Activated CD4-positive, alpha-beta T cell treated with anti-CD3 and anti-CD28 coated beads for 36 hours (primary cell): Measurements from ENCODE around the gene GAB3. TPM values are rescaled to one million over a fixed set of nuclear protein-coding genes. Genes with fewer than 3 reads are reported as not detected.
"Not testable (repeated sequence)": the region's sequence is repeated elsewhere in the genome, so short reads cannot be mapped to it uniquely, and the experiment has no call there.

Experiments
- ATAC-seq: fragments of 200-7000 bp; cut with Tn5 transposase; one replicate; pipeline ENCODE4 v1.10.0; 2021; ENCODE audit warnings: mild to moderate bottlenecking, moderate library complexity
- CTCF ChIA-PET: fragments of 350-600 bp; sonication (Branson Sonifier 250); formaldehyde crosslinking; loops from one replicate; lab custom pipeline; 2021; ENCODE audit warnings: antibody characterized with exemption; lab: Charles Lee
- POLR2A ChIA-PET: fragments of 350-600 bp; sonication (Branson Sonifier 250); formaldehyde crosslinking; loops from one replicate; lab custom pipeline; 2021; ENCODE audit warnings: antibody characterized with exemption, inconsistent platforms; lab: Charles Lee
- DNase-seq: peaks from one replicate; pipeline ENCODE4 v3.0.0-alpha.2; 2020
- H3K27ac Mint-ChIP-seq: one replicate; pipeline ENCODE4 v1.8.0; 2021; ENCODE audit warnings: mixed read lengths
- H3K27me3 Mint-ChIP-seq: one replicate; pipeline ENCODE4 v1.8.0; 2021; ENCODE audit warnings: mixed read lengths
- H3K36me3 Mint-ChIP-seq: one replicate; pipeline ENCODE4 v1.8.0; 2021; ENCODE audit warnings: low read depth, mixed read lengths
- H3K4me1 Mint-ChIP-seq: one replicate; pipeline ENCODE4 v1.8.0; 2021; ENCODE audit warnings: mixed read lengths
- H3K4me3 Mint-ChIP-seq: one replicate; pipeline ENCODE4 v1.8.0; 2021; ENCODE audit warnings: mild to moderate bottlenecking, moderate library complexity, mixed read lengths
- H3K9me3 Mint-ChIP-seq: one replicate; pipeline ENCODE4 v1.8.0; 2021; ENCODE audit warnings: low read depth, mixed read lengths
- intact Hi-C, 2 experiments: fragments of 100-400 bp; cut with DNase I in 1 of 2; cut with micrococcal nuclease in 1 of 2; formaldehyde crosslinking; loops; one replicate each; pipeline versions ENCODE4 v1.14.2 to v1.15.1; 2022 to 2024; cut with DNase I, micrococcal nuclease
- total RNA-seq, 2 experiments: library from RNA; stranded (reverse); gene quantifications; one replicate each; pipeline ENCODE4 v1.2.3, GENCODE V29; 2021

The GAB3 gene
- total RNA-seq, 2 experiments from 2014 or later: 2.1 to 2.9 TPM

DNA sequence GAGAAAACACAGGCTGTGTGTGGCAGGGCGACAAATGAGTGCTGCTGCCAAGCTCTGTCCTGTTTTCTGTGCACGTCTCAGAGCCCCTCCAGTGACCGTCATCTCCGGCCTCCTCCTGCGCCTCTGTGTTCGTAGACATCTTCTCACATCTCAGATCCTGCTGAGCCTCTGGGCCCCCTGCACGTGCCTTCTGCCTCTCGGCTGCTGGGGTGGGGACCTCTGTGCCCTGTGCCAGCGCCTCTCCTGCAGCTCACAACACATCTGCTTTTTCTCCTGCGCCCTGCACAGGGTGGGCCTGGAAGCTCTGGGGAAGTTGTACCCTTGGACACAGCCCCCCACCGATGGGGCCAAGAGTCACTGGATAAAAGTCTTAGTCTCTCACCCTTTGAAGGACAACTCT lies 95.1 kb downstream of the GAB3 start:
- Mint-ChIP-seq H3K27me3 (no peaks in the 10 kb centered on the region), H3K4me3 (no peak overlapping the region), H3K9me3 (no peaks in the 10 kb centered on the region), H3K27ac (no peak overlapping the region), H3K36me3 (no peaks in the 10 kb centered on the region), H3K4me1 (no peaks in the 10 kb centered on the region)
- ChIA-PET CTCF (no interaction called here), POLR2A (no interaction called here)
- intact Hi-C loops: no loop called here
- no peak for ATAC-seq
- DNase-seq: no peak

DNA sequence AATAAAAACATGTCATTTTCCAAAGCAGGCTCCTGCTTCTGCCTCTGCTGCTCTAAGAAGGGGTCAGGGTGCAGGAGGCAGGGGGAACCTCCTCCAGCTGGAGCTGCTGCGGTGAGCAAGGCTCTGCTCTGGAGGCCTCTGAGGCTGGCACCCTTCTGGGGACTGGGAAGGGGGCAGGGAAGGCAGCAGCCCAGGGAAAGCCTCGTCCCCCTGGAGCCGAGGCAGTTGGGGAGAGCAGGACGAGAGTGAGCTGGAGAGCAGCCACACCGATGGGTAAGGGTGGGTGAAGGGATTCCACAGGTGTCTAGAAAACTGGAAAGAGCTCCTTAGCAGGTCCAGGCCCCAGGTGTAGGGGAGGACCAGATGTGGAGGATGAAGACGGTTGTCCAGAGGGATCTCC lies 95.5 kb downstream of the GAB3 start:
- no peaks in the 10 kb centered on the region for H3K9me3 Mint-ChIP-seq
- H3K36me3 Mint-ChIP-seq: no peaks in the 10 kb centered on the region
- POLR2A ChIA-PET: no interaction called here

DNA sequence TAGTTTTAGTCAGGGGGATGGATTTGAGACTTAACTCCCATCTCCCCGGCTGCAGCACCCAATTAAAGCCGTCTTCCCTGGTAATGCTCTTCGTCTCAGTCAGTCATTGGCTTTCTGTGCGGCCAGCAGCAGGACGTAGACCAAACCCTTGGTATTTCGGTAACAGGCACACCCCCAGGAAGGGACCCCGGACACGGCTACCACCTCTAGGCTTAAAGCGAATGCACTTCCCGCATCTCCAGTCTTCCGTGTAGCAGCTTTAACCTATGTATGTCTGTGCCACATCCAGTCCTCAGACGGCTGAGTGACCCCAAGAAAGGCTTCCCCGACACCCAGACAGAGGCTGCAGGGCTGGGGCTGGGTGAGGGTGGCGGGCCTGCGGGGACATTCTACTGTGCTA lies 96.0 kb downstream of the GAB3 start:
- ChIA-PET CTCF (no interaction called here), POLR2A (no interaction called here)
- Mint-ChIP-seq H3K36me3 (no peaks in the 10 kb centered on the region), H3K27me3 (no peaks in the 10 kb centered on the region), H3K4me1 (no peaks in the 10 kb centered on the region), H3K27ac (no peak overlapping the region), H3K9me3 (no peaks in the 10 kb centered on the region), H3K4me3 (no peak overlapping the region)
- no peak for ATAC-seq
- DNase-seq: no peak
- intact Hi-C loops: no loop called here

More for the DNA sequence above, 95.5 kb downstream of the GAB3 start:
- intact Hi-C loops: no loop called here
- no peaks in the 10 kb centered on the region for H3K4me1 Mint-ChIP-seq
- no peak for ATAC-seq
- CTCF ChIA-PET: no interaction called here
- H3K27ac Mint-ChIP-seq: no peak overlapping the region
- no peak for DNase-seq
- no peaks in the 10 kb centered on the region for H3K27me3 Mint-ChIP-seq
- H3K4me3 Mint-ChIP-seq: no peak overlapping the region

DNA sequence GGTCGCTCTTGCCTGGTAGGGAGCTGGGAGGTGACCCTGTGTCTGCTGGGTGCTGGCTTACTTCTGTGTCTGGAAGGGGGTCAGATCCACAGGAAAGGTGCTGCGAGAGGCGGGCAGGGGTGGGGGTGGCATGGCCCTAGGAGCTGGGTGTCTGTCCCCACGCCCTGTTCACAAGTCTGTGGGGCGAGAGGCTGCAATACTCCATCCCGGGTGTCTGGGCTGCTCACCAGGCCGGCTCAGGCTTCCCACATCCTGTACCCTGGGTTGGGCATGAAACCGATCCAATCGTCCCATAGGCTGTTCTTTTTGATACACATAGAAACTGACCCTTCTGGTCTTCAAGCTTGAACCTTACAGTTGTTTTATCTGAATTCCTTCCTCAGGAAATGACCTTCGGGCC lies 96.5 kb downstream of the GAB3 start:
- Mint-ChIP-seq H3K27me3 (no peaks in the 10 kb centered on the region), H3K4me1 (no peaks in the 10 kb centered on the region), H3K36me3 (no peaks in the 10 kb centered on the region), H3K27ac (no peak overlapping the region), H3K4me3 (no peak overlapping the region), H3K9me3 (no peaks in the 10 kb centered on the region)
- no peak for ATAC-seq
- POLR2A ChIA-PET: no interaction called here
- intact Hi-C loops: no loop called here
- CTCF ChIA-PET: no interaction called here
- DNase-seq: no peak

DNA sequence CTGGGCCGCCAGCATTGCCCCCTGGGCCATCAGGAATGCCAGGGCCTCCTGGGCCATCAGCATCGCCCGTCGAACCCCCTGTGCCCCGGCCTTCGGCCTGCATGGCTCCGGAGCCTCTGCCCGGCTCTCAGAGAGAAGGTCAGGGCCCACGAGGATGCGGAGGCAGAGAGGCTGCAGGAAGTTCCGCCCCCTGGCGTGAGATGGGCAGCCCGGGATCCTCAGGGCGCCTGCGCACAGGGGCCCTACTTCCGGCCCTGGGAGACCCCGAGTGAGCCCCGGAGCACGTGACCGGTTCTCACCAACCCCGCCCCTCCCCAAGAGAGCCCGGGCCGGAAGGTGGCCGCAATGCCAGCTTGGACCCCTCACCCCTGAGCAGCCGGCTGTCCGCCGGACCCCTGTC lies 97.5 kb downstream of the GAB3 start, which contains the start of gene CTAG2:
Gene CTAG2, minus strand, starts transcription at position 167 of the 400 bp plus-strand sequence. Its CDS starts 64 bp downstream, at position 103.
- H3K27ac Mint-ChIP-seq, H3K36me3 Mint-ChIP-seq, H3K27me3 Mint-ChIP-seq, ATAC-seq, H3K9me3 Mint-ChIP-seq, intact Hi-C loops, POLR2A ChIA-PET, H3K4me3 Mint-ChIP-seq, H3K4me1 Mint-ChIP-seq, DNase-seq, CTCF ChIA-PET: not testable (repeated sequence)

DNA sequence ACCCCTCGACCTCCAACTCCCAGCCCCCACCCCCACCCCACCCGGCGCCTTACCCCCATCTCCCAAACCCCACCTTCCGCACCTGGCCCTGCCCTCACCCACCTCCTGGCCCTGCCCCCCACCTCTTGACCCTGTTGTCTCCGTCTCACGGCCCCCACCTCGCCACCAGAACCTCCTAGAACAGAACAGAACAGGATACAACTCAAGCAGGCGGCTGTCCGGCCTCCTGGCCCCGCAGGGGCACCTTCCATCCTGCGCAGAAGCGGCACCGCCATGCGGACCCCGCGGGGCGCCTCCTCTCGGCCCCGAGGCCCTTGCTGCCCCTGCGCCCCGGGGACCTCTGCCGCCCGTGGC lies 97.9 kb downstream of the GAB3 start:
- DNase-seq (no peak), ATAC-seq (no peak)
- no peak overlapping the region for H3K4me3 Mint-ChIP-seq
- H3K36me3 Mint-ChIP-seq: no peaks in the 10 kb centered on the region
- no peaks in the 10 kb centered on the region for H3K27me3 Mint-ChIP-seq
- CTCF ChIA-PET: no interaction called here
- POLR2A ChIA-PET: no interaction called here
- H3K4me1 Mint-ChIP-seq: no peaks in the 10 kb centered on the region
- H3K27ac Mint-ChIP-seq: no peak overlapping the region
- no peaks in the 10 kb centered on the region for H3K9me3 Mint-ChIP-seq
- intact Hi-C loops: no loop called here

DNA sequence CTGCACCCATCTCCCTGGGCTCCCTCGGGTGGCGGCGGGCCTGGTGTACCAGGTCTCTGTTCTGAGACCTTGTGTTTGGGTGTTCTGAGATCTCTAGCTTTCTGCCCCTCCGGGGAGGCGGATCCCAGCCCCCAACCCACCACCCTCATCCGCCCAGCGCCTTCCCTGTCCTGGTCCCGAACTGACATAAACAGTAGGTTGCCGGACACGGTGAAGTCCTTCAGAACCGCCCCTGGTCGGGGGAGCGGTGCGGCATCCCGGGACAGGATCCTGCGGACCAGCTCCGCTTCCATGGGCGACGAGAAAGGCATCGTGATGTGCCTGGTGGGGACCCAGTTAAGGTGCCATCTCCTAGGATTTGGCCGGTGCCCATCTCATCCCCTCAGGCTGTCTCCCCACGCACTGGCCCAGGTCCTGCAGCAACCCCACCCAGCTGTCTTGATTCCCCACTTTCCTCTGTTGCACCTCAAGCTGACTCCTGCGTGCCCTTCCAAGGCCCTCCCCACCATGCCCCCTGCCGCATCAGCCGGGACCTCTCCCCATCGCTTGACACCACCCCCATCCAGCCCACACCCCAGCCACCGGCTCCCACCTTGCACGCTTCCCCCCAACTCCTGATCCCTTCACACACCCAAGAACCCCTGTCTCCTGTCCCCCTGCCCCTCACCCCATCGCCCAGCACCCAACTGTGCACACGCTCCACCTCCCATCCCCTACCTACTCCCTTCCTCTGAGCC lies 98.4 kb downstream of the GAB3 start:
- H3K36me3 Mint-ChIP-seq: no peaks in the 10 kb centered on the region
- ChIA-PET POLR2A (no interaction called here), CTCF (no interaction called here)
- ATAC-seq (no peak), DNase-seq (no peak)
- H3K27ac Mint-ChIP-seq: no peak overlapping the region
- intact Hi-C loops: no loop called here
- H3K9me3 Mint-ChIP-seq: no peaks in the 10 kb centered on the region
- H3K4me3 Mint-ChIP-seq: no peak overlapping the region
- no peaks in the 10 kb centered on the region for H3K4me1 Mint-ChIP-seq
- H3K27me3 Mint-ChIP-seq: no peaks in the 10 kb centered on the region

DNA sequence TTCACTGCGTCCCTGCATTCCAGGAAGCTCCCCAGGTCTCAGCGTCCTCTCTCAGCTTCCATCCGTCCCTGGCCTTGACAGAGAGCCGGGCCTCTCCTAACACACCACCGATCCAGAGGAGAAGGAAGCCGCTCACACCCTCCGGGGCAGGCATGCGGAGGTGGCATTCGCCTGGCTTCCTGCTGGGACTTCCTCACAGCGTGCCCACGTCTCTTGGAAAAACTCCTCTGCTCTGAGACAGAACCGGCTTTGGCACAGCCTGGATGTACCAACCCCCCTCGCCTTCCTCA lies 100.7 kb downstream of the GAB3 start:
- Mint-ChIP-seq H3K9me3 (no peaks in the 10 kb centered on the region), H3K36me3 (no peaks in the 10 kb centered on the region)
- ATAC-seq: no peak

DNA sequence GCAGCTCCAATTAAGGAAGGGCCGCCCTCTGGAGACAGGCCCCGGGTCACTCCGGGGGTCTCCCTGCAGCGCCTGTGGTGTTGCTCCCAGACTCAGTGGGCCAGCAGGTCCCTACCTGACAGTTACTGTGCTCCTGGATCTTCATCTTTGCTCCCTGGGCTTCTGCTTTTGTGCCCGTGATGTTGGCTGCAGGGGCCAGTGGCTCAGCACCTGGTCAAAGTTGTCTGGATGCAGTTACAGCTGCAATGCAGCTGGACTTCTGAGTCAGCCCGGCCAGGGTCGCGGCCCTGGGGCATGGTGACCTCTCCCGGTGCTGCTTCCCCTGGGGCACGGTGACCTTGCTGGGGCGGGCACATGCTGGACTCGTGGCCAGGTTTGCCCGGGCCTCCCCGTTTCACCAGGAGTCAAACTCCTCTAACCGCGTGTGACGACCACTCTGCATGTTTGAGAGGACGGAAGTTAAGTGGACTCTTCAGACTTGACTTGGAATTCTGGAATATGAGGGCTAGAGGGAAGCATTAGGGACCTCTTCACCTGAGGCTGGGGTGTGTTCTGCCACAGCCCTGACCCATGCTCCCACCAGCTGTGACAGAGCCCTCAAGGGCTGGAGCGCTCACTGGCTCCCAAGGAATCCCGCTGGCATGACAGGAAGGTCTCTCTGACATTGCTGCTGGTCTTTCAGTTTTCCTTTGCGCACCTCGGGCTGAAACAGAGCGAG lies 101.2 kb downstream of the GAB3 start:
- ChIA-PET CTCF (no interaction called here), POLR2A (no interaction called here)
- H3K9me3 Mint-ChIP-seq: no peaks in the 10 kb centered on the region
- ATAC-seq: no peak
- intact Hi-C loops: no loop called here
- H3K27me3 Mint-ChIP-seq: no peaks in the 10 kb centered on the region
- H3K4me3 Mint-ChIP-seq: no peak overlapping the region
- H3K36me3 Mint-ChIP-seq: no peaks in the 10 kb centered on the region
- no peaks in the 10 kb centered on the region for H3K4me1 Mint-ChIP-seq
- no peak for DNase-seq
- no peak overlapping the region for H3K27ac Mint-ChIP-seq

More for the DNA sequence above, 100.7 kb downstream of the GAB3 start:
- intact Hi-C loops: no loop called here
- H3K27ac Mint-ChIP-seq: no peak overlapping the region
- DNase-seq: no peak
- H3K27me3 Mint-ChIP-seq: no peaks in the 10 kb centered on the region
- CTCF ChIA-PET: no interaction called here
- H3K4me1 Mint-ChIP-seq: no peaks in the 10 kb centered on the region
- POLR2A ChIA-PET: no interaction called here
- no peak overlapping the region for H3K4me3 Mint-ChIP-seq

DNA sequence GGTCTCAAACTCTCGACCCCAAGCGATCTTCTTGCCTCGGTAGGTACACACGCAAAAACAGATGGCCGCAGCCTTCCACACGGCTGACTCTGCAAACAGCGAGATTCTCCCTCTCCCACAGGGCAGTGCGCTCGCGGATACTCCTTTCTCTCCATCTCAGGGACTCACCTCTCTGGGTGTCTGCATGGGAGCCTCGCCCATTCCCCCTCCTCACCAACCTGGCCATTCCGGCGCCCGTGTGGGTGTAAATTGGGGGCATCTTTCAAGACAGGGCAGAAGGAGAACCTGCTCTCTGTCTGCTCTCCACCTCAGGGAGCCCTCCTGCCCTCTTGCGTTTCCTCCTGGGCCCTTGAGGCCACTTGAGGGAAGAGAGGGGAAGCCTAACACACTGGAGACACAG lies 101.9 kb downstream of the GAB3 start:
- no peaks in the 10 kb centered on the region for H3K36me3 Mint-ChIP-seq
- H3K4me1 Mint-ChIP-seq: no peaks in the 10 kb centered on the region
- no peaks in the 10 kb centered on the region for H3K27me3 Mint-ChIP-seq
- no peak overlapping the region for H3K4me3 Mint-ChIP-seq
- ATAC-seq (no peak), DNase-seq (no peak)
- H3K27ac Mint-ChIP-seq: no peak overlapping the region
- CTCF ChIA-PET: no interaction called here
- intact Hi-C loops: no loop called here
- POLR2A ChIA-PET: no interaction called here
- H3K9me3 Mint-ChIP-seq: no peaks in the 10 kb centered on the region

DNA sequence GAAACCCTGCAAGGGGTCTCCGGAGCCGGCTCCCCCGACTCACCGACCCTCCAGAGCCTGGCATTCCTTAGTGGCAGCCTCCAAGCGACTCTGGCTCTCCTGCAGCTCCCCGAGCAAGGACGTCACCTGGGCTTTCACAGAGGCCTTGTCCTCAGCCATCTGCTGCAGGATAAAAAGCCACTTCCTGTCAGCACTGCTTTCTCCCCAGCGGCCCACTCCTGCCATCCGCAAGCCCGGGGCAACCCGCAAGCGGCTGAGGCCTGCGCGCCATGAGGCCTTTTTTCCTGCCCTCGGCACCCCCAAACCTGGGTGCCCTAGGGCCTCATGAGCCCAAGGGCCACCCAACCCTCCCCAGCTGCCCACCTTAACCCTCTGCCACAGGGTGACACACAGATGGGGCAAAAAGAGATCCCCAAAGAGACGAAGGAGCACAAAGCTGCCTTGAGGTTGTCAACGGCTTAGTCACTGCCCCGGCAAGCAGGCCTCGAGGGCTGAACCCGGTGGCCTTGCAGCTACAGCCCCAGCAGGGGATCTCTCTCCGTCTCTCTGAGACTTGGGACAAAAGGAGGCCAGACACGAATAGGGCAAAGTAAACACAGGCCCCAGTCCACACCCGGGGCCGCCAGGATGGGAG lies 105.0 kb downstream of the GAB3 start:
- H3K36me3 Mint-ChIP-seq, H3K27ac Mint-ChIP-seq, CTCF ChIA-PET, DNase-seq, H3K9me3 Mint-ChIP-seq, H3K4me1 Mint-ChIP-seq, H3K27me3 Mint-ChIP-seq, intact Hi-C loops, H3K4me3 Mint-ChIP-seq, POLR2A ChIA-PET: not testable (repeated sequence)
- ATAC-seq: peak; percentile 88

DNA sequence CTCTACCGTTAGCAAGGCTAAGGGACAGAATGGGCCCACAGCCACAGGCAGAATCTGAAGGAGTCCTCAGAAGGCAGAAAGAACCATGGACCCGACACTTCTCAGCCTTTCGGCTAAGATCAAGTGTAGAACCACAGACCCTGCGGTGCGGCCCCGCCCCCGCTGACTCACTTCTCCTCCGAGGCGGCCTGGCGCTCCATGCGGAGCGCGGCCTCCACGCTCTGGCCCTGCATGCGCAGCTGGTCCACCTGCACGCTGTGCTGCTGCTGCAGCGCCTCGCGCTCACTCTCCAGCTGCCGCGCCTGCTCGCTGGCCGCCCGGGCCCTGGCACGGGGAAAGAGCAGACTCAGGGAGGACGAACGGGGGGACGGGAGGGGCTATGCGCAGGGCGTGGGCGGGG lies 107.2 kb downstream of the GAB3 start:
- H3K4me1 Mint-ChIP-seq, intact Hi-C loops, H3K4me3 Mint-ChIP-seq, H3K27ac Mint-ChIP-seq, H3K36me3 Mint-ChIP-seq, H3K27me3 Mint-ChIP-seq, ATAC-seq, DNase-seq, H3K9me3 Mint-ChIP-seq, POLR2A ChIA-PET, CTCF ChIA-PET: not testable (repeated sequence)
